HL-60 (cell line): ENCODE results near the gene PCSK5.

Source experiments
- DNase-seq, 2 experiments: peaks; one replicate each; pipeline ENCODE4 v3.0.0-alpha.2; 2010 to 2020; ENCODE audit warnings: low read depth in 1 of 2, low spot score in 1 of 2
- H3K27ac ChIP-seq: fragments of 250-450 bp; sonication (Bioruptor Pico); replicated peaks from 2 replicates; pipeline ENCODE4 v1.5.1; 2020; ENCODE audit warnings: mild to moderate bottlenecking, moderate library complexity
- H3K27me3 ChIP-seq: fragments of 250-450 bp; sonication (Bioruptor Pico); 2 replicates; pipeline ENCODE4 v1.5.1; 2021; ENCODE audit warnings: mild to moderate bottlenecking, moderate library complexity; ENCODE audit not compliant: insufficient read depth, poor library complexity, severe bottlenecking
- H3K4me3 ChIP-seq: replicated peaks from 2 replicates; pipeline ENCODE4 v1.5.1; 2011; ENCODE audit warnings: mild to moderate bottlenecking, control low read depth, low read length; ENCODE audit not compliant: insufficient read depth
- CTCF ChIP-seq: IDR thresholded peaks from one replicate; pipeline ENCODE4 v1.5.1; 2011; ENCODE audit warnings: low read length, control low read depth, inconsistent platforms; ENCODE audit not compliant: insufficient read depth
- GABPA ChIP-seq: IDR thresholded peaks from 2 replicates; pipeline ENCODE4 v1.6.1; 2012; ENCODE audit warnings: low read depth
- POLR2AphosphoS5 ChIP-seq: IDR thresholded peaks from 2 replicates; pipeline ENCODE4 v1.6.1; 2012; ENCODE audit warnings: low read depth
- REST ChIP-seq: IDR thresholded peaks from 2 replicates; pipeline ENCODE4 v1.6.1; 2012; ENCODE audit warnings: low read depth; ENCODE audit not compliant: insufficient replicate concordance
- SPI1 ChIP-seq: IDR thresholded peaks from 2 replicates; pipeline ENCODE4 v1.6.1; 2012; ENCODE audit warnings: low read depth, mild to moderate bottlenecking, borderline replicate concordance

PCSK5 gene

GRCh38 chr9:76115982-76116646 lies 225.6 kb downstream of the PCSK5 start:
- TF ChIP-seq REST (no peak), SPI1 (no peak), GABPA (no peak), POLR2AphosphoS5 (no peak), CTCF (no peak)
- no peaks in the 10 kb centered on the region for H3K27me3 ChIP-seq
- no peak overlapping the region for H3K27ac ChIP-seq
- no peak for DNase-seq
- H3K4me3 ChIP-seq: no peak overlapping the region

GRCh38 chr9:76116913-76117312 lies 226.4 kb downstream of the PCSK5 start:
- DNase-seq: no peak
- H3K4me3 ChIP-seq: no peak overlapping the region
- no peak for TF ChIP-seq POLR2AphosphoS5
- no peak for TF ChIP-seq GABPA
- no peak for TF ChIP-seq SPI1
- TF ChIP-seq CTCF: no peak
- no peak for TF ChIP-seq REST
- H3K27me3 ChIP-seq: no peaks in the 10 kb centered on the region
- H3K27ac ChIP-seq: no peak overlapping the region

- Histone ChIP-seq H3K4me3 (no peak overlapping the region), H3K27ac (no peak overlapping the region), H3K27me3 (no peaks in the 10 kb centered on the region)
- TF ChIP-seq POLR2AphosphoS5: no peak
- TF ChIP-seq SPI1: no peak
- no peak for TF ChIP-seq CTCF
- DNase-seq: no peak
These were observed 237.2 kb downstream of the PCSK5 start for GRCh38 chr9:76127637-76128036.

- Histone ChIP-seq H3K4me3 (no peak overlapping the region), H3K27ac (no peak overlapping the region), H3K27me3 (no peaks in the 10 kb centered on the region)
- TF ChIP-seq REST (no peak), POLR2AphosphoS5 (no peak), CTCF (no peak), SPI1 (no peak), GABPA (no peak)
- no peak for DNase-seq
These were observed 245.4 kb downstream of the PCSK5 start for GRCh38 chr9:76135902-76136301.
